Measurements from ENCODE around the gene CXorf66.
"Not testable (repeated sequence)": the region's sequence is repeated elsewhere in the genome, so short reads cannot be mapped to it uniquely, and the experiment has no call there.

The CXorf66 gene

DNA sequence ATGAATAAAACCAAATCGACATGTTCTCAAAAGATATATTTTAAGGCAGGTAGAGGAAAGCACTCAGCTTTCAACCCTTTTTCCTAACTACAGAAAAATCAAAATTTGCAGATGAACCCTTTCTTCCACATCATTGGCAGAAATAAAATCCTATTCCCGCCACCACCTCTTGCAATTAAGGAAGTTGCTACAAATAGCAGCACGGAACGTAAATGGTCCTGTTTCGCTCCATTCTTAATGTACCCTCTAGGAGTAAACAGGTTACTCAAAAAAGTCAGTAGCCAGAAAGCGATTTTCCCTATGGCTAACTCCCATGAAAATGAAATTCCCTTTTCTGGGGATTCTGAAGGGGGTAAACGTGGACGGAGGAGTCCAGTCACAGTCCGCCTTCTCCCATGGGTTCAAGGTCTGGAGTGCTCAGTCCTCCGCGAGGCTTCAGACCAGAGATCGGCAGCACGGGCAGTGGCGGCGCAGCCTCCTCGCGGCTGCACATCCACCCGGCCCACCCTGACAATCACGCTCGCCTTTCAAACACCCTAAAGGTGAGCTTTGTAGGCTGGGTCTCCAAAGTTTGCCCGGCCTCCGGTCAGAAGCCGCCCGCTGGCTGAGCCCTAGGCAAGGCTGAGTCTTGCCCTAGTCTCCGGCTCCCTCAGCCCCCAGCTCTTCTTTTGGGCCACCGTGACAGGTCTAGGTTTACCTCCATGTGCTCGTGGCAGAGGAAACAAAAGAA lies 34.2 kb downstream of the CXorf66 start:
- in situ Hi-C loops (cut with HindIII; ENCODE audit: low pct_ligation_motif_present, low pct_unique_long_range_greater_than_20kb, low sequenced_read_pairs), result no loop called here
- DNase-seq, result peak; percentile 16

DNA sequence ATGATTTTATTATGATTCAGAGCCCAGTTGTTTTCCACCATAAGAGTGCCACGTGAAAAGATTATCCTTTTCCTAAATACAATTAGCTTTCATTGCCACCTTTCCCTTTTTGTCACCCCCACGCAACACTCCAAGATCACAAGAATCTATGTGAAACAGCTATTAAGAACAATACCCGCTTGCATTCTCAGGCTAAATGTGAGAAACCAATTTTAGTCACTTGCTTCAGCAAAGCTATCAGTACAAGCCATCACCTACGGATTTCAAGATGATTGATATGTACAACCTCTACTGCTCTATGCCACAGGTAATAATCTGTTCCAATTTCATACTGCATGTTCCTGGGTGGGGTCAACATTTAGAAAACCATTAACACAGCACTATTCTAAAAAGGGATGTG lies 34.9 kb downstream of the CXorf66 start:
- in situ Hi-C loops (cut with HindIII; ENCODE audit: low pct_ligation_motif_present, low pct_unique_long_range_greater_than_20kb, low sequenced_read_pairs), result no loop called here
- no peak for DNase-seq

DNA sequence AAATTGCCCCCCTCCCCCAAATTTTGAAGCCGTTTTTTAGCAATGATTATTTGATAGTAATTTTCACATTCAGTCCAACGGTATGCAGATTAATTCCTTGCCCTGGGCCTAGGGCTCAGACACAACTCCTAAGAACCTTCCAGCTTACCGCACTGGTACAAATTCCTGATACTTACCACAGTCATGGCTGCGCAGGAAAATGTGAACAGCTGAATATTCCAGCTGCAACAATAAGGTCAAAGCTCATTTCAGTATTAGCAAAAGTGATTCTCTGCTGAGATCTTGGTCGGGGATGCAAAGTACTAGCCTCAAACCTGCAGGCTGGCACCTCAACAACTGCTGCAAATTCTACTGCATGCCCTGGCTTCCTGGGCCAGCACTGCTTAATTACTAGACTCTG lies 35.4 kb downstream of the CXorf66 start:
- no peak for DNase-seq
- in situ Hi-C loops (cut with HindIII; ENCODE audit: low pct_ligation_motif_present, low pct_unique_long_range_greater_than_20kb, low sequenced_read_pairs), result no loop called here

DNA sequence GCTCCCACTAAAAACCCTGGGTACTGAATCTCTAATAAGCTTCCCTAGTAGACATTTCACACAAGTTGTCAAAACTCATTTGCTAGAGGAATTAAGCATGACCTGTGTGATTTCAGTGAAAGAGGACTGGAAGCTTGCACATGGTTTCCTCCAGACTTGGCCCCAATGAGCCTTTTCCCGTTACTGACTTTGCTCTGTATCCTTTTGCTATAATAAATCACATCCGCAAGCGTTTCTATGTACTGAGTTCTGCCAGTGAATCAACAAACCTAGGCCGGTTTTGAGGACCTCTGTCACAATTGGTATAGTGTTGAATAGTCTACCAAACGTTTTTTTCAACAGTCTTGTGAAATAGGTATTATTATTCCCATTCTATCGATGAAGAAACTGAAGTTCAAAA lies 40.6 kb downstream of the CXorf66 start:
- no peak for DNase-seq
- in situ Hi-C loops (cut with HindIII; ENCODE audit: low pct_ligation_motif_present, low pct_unique_long_range_greater_than_20kb, low sequenced_read_pairs), result no loop called here

DNA sequence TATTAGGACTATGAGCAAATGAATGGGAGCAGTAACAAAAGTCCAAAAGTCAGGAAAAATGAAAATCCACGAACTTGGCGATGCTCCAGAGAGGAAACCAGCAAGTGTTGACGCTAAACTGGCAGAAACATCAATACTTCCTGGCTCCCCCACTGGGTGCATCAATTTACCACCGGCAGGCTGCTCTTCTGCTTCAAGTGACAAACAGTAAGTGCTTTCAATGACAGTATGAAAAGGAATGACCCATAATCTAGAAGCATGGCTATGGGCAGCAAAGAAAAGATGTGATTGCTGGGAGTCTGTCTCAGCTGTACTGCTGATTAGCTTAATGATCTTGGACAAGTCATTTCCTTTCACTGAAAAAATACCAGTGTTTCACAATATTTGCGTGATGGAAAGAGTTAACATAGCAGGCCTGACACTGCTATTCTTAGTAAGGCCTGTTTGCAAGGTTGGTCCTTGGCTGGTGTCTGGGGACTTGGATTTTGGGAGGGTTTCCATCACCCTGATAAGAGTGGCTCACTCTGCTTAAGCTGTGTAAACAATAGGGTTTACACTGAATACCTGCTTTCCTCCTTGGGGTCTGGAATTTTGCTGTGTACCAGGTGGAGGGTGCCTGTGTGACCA lies 41.1 kb downstream of the CXorf66 start:
- in situ Hi-C loops (cut with HindIII; ENCODE audit: low pct_ligation_motif_present, low pct_unique_long_range_greater_than_20kb, low sequenced_read_pairs), result no loop called here
- no peak for DNase-seq

DNA sequence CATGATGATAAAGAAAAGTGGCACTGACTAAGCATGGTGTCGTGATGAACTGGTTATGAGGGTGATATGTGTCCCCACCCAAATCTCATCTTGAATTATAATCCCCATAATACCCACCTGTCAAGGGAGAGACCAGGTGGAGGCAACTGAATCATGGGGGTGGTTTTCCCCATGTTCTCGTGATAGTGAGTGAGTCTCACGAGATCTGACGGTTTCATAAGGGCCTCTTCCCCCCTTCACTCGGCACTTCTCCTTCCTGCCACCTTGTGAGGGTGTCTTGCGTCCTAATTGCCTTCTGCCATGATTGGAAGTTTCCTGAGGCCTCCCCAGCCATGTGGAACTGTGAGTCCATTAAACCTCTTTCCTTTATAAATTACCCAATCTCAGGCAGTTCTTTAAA lies 44.2 kb downstream of the CXorf66 start:
- DNase-seq; in situ Hi-C loops (cut with HindIII; ENCODE audit: low pct_ligation_motif_present, low pct_unique_long_range_greater_than_20kb, low sequenced_read_pairs): not testable (repeated sequence)

DNA sequence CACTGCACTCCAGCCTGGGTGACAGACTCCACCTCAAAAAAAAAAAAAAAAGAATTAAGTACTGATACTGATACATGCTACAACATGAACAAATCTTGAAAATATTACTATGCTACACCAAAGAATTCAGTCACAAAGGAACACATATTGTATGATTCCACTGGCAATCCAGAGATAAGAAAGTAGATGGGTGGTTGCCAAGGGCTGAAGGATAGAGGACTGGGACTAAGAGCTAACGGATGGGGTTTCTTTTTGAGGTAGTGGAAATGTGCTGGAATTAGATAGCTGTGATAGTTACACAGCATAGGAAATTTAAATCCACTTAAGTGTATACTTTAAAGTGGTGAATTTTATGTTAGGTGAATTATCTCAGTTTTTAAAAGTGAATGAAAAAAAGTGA lies 45.0 kb downstream of the CXorf66 start:
- DNase-seq, result no peak
- in situ Hi-C loops (cut with HindIII; ENCODE audit: low pct_ligation_motif_present, low pct_unique_long_range_greater_than_20kb, low sequenced_read_pairs), result no loop called here

DNA sequence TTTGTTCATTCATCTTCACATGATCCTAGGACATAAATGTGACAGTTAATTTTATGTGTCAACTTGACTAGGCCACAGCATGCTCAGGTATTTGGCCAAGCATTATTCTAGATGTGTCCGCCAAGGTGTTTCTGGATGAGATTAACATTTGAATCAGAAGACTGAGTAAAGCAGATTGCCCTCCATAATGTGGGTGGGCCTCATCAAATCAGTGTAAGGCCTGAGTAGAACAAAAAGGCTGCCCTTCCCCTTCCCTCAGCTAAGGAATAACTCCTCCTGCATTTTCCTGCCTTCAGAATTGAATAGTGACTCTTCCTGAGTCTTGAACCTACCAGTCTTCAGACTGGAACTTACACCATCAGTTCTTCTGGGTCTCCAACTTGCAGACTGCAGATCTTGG lies 50.9 kb downstream of the CXorf66 start:
- in situ Hi-C loops (cut with HindIII; ENCODE audit: low pct_ligation_motif_present, low pct_unique_long_range_greater_than_20kb, low sequenced_read_pairs), result no loop called here

DNA sequence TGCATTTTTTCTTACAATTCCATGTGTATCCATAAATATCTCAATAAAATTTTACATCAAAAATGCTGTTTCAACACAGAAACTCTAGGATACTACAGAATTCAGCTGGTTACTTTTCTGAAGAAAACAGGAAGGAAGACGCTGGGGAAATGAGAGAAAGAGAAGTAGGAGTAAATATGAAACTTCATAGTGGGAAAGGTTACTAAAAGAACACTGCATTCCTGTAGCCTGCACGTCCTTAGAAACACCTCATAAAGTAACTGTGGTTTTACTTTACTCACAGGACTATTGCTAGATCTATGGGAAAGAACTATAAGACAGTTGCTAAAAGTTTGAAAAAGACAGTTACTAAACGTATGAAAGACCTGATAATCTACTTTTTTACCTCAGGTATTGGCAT lies 55.6 kb downstream of the CXorf66 start:
- in situ Hi-C loops (cut with HindIII; ENCODE audit: low pct_ligation_motif_present, low pct_unique_long_range_greater_than_20kb, low sequenced_read_pairs), result no loop called here
- no peak for DNase-seq

More for the DNA sequence above, 50.9 kb downstream of the CXorf66 start:
- DNase-seq, result no peak

DNA sequence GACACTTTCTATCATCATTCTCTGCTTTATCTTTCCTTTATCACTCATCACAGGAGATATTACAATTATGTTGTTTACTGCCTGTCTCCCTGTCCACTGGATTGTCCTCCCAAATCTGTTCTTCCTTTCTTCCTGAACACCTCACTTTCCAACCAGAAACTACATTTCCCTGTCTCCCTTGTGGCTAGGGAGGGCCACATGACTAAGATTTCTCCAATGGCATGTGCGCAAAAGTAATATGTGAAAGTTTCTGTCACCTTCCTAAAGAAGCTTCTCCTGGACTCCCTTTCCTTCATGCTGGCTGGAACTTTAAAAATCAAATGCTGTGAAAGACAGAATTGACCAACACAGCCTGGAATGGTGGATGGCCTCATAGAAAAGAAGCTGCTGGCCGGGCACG lies 58.2 kb downstream of the CXorf66 start:
- DNase-seq, result no peak
- in situ Hi-C loops (cut with HindIII; ENCODE audit: low pct_ligation_motif_present, low pct_unique_long_range_greater_than_20kb, low sequenced_read_pairs), result no loop called here

DNA sequence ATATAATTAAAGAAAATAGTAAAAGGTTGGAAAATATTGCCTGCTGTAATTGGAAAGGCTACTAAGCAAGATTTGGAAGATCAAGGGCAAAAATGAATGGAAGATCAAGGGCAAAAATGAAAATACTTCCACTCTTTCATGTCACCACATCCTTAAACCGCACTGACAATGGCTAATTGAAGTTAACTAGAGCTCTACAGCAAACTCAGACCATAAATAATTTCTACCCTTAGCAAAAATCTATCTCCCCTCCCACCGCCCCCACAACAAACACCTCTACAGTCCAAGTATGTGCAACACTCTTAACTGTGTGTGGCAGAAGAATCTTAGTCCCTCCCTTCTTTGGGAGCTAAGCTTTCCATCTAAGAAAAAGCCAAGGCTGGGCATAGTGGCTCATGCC lies 59.6 kb downstream of the CXorf66 start:
- no peak for DNase-seq
- in situ Hi-C loops (cut with HindIII; ENCODE audit: low pct_ligation_motif_present, low pct_unique_long_range_greater_than_20kb, low sequenced_read_pairs), result no loop called here
